GM18508 (cell line): ENCODE data around the gene KRTAP2-1.
"Not testable (repeated sequence)": the region's sequence is repeated elsewhere in the genome, so short reads cannot be mapped to it uniquely, and the experiment has no call there.

Experiments
- ATAC-seq: cut with Tn5 transposase; IDR thresholded peaks from one replicate; pipeline ENCODE4 v1.9.1; 2021; ENCODE audit warnings: moderate number of reproducible peaks; ENCODE audit not compliant: insufficient read depth, unreplicated experiment

The KRTAP2-1 gene, protein sequence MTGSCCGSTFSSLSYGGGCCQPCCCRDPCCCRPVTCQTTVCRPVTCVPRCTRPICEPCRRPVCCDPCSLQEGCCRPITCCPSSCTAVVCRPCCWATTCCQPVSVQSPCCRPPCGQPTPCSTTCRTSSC

DNA sequence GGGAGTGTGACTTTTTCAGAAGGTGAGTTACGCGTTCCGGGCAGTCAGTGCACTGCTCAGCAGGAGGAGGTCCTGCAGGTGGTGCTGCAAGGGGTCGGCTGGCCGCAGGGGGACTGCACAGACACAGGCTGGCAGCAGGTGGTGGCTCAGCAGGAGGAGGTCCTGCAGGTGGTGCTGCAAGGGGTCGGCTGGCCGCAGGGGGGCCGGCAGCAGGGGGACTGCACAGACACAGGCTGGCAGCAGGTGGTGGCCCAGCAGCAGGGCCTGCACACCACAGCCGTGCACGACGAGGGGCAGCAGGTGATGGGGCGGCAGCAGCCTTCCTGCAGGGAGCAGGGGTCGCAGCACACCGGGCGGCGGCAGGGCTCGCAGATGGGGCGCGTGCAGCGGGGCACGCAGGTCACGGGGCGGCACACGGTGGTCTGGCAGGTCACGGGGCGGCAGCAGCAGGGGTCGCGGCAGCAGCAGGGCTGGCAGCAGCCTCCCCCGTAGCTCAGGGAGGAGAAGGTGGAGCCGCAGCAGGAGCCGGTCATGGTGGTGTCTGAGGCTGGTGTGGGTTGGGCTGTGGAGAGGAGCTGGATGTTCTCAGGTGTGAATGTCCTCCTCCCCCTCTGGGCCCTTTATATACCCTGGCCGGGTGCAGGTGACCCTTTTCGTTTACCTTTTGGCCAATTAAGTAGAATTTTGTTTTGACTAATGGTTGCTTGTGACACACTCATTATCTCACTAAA, at the start of gene KRTAP2-1:
Gene KRTAP2-1, minus strand, starts transcription at position 582 of the 731 bp plus-strand sequence. Its CDS starts 49 bp downstream, at position 533.
- not testable (repeated sequence) for ATAC-seq

DNA sequence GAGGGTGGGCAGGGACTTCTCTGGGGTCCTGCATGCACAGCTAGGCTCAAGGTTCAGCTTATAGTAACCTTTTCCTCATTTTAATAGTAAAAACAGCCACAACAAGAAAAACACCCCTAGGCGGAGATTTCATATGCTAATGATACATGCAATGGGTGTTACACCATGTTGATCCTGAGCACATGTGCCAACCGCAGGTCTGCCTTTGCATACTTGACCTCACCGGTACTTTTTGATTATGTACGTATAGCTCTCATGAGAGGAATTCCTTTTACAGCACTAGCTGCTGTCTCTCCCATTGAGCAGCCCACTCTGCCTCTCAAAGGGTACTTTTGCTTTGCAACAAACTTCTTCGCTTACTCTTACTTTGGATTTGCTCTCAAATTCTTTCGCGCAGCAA, 48.9 kb upstream of the KRTAP2-1 start:
- no peak for ATAC-seq

DNA sequence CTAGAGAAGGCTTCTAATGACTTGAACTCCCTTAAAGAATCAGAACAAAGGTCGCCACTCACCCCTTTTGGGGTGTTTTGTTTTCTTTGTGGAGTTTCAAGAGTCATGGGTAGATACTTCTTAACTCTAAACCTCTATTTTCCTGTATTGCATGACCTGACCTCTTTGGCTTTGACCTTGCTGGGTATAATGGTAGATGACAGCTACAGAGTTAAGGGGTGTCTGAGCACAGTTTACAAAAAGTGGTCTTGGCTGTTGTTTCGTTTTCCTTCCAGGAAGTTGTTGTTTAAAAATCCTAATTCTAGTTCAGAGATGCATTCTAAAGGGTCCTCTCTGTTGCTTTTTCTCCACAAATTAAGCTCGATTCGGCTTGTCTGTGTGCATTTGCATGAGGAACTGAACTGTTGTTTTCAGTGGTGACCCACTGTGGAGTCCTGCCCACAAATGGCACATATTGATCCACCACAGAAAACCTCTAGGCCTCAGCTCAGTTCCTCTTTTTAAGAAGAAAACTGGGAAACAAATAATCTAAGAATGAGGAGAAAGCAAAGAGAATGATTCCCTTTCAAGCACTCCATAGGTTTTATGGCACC, 41.7 kb upstream of the KRTAP2-1 start:
- ATAC-seq: not testable (repeated sequence)

DNA sequence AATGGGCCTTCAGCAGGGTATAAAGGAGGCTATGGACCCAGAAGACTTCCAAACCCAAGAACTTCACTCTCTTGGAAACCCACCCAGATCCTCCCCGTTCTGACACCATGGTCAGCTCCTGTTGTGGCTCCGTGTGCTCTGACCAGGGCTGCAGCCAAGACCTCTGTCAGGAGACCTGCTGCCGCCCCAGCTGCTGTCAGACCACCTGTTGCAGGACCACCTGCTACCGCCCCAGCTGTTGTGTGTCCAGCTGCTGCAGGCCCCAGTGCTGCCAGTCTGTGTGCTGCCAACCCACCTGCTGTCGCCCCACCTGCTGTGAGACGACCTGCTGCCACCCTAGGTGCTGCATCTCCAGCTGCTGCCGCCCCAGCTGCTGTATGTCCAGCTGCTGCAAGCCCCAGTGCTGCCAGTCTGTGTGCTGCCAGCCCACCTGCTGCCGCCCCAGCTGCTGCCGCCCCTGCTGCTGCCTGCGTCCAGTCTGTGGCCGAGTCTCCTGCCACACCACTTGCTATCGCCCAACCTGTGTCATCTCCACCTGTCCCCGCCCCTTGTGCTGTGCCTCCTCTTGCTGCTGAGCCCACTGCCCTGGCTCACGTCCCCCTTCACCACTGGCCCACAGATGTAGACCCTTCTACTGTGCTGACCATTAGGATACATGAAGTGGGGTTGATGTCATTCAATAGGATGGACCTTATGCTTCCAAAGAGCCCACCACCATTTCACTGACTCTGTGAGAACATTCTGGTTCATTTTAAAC, 37.2 kb upstream of the KRTAP2-1 start, which contains the start of gene KRTAP4-7:
Gene KRTAP4-7, plus strand, starts transcription at position 51 of the 757 bp plus-strand sequence. Its CDS starts 57 bp downstream, at position 108.
- not testable (repeated sequence) for ATAC-seq

DNA sequence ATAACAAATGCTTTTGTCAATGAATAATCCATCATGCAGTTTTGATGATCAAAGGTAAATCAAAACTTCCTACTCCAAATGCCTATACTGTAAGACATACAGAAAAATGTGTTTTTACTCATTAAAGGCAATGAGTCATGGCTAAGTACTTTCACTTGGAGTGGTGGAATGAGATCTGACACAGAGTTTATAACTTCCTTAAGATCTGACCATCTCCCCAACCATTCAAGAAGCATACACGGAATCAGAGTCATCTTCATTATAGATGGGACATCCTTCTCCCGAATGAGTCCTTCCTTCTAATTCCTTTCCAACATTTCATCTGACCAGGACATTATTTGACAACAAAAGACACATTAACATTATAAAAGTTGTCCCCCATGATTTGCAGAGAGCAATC, 36.3 kb upstream of the KRTAP2-1 start:
- ATAC-seq: not testable (repeated sequence)

DNA sequence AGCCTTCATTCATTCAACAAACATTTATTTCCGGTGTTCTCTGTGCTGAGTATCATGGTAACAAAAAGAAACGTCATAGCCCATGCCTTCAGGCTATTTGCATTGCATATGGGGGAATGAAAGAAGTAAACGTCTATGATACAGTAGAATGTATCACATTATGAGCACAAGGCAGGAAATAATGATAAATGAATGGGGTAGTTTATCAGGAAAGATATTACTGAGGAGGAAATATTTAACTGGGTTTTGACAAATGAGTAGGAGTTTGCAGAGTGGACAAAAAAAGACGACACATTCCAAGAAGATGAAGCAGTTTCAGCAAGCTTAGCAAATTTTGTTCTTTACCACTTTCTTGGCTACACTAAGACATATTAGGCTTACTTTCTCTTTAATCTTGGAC, 35.5 kb upstream of the KRTAP2-1 start:
- no peak for ATAC-seq

DNA sequence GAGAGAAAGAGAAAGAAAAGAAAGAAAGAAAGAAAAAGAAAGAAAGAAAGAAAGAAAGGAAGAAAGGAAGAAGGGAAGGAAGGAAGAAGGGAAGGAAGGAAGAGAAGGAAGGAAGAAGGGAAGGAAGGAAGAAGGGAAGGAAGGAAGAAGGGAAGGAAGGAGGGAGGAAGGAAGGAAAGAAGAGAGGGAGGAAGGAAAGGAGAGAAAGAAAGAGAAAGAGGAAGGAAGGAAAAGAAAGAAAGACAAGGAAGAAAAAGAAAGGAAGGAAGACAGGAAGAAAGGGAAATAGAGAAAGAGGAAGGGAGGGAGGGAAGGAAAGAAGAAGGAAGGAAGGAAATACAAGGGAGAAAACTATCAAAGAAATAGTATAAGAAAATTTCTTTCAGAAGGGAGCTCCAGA, 29.7 kb upstream of the KRTAP2-1 start:
- no peak for ATAC-seq

DNA sequence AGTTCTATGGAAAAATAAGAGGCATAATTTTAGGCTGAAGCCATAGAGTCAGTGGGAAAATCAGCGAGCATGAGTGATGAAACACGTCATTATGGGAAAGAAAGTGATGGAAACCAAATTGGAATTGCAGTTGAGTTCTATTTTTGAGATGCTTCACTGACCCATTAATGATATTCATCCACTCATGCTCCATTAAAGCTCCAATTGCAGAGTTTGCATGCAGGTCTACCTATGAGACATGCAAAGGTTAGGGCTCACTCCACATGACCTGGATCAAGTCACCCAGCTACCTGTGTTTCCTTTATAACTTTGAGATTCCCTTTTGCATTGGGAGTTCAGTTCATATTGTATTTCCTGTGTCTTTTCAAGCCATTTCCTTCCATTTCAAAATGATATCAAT, 26.6 kb upstream of the KRTAP2-1 start:
- ATAC-seq: no peak

DNA sequence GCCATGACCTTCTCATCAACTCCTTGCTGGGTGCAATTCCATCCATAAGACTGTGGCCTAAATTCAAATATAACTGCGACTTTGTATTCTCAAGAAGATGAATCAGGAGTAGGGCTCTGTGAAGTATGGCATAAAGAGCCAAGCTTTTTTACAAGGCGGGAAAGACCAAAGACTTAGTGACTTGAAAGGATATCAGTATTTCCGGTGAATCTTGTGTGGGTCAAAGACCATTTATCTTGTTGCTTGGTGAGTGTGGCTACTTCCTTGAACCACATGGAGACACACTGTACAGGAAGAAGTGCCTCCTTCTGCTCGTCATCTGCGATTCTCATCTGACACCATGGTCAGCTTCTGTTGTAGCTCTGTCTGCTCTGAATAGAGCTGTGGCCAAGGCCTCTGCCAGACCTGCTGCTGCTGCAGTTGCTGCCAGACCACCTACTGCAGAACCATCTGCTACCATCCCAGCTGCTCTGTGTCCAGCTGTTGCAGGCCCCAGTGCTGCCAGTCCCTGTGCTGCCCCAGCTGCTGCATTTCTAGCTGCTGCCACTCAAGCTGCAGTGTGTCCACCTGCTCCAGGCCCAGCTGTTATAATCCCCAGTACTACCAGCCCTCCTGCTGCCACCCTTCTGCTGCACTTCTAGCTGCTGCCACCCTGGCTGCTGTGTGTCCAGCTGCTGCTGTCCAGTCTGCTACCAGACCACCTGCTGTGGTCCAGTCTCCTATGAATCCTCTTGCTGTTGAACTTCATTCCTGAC, 24.7 kb upstream of the KRTAP2-1 start:
- no peak for ATAC-seq

DNA sequence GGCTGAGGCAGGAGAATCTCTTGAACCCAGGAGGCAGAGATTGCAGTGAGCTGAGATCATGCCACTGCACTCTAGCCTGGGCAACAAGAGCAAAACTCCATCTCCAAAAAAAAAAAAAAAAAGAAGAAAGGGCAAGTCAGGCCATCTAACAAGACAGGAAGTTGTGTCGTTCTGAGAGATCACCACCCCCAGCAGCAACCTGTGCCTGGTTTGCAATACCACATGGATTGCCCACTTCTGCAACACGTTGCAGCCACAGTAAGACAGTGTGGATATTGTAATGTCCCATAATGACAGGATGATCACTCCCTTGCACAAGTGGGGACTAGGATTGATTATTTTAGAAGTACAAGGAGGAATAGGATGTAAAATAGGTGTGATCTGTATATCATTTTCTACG, 21.9 kb upstream of the KRTAP2-1 start:
- no peak for ATAC-seq

DNA sequence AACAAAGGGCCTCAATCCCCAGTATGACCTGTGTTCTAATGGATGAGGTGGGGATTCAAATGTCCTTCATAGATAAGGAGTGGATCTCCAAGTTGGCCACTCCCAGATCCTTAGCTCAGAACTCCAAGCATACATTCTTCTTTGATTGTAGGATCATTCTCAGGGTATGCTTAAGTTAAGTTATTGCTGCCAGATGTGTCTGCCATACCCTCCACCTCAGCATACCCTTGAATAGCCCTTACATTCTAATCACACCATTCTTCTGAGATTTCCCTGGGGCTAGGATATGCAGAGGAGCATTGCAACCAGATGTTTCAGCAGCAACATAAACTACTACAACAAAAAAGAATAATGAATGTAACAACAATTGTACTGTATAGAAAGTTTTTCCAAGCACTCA, 20.2 kb upstream of the KRTAP2-1 start:
- no peak for ATAC-seq

DNA sequence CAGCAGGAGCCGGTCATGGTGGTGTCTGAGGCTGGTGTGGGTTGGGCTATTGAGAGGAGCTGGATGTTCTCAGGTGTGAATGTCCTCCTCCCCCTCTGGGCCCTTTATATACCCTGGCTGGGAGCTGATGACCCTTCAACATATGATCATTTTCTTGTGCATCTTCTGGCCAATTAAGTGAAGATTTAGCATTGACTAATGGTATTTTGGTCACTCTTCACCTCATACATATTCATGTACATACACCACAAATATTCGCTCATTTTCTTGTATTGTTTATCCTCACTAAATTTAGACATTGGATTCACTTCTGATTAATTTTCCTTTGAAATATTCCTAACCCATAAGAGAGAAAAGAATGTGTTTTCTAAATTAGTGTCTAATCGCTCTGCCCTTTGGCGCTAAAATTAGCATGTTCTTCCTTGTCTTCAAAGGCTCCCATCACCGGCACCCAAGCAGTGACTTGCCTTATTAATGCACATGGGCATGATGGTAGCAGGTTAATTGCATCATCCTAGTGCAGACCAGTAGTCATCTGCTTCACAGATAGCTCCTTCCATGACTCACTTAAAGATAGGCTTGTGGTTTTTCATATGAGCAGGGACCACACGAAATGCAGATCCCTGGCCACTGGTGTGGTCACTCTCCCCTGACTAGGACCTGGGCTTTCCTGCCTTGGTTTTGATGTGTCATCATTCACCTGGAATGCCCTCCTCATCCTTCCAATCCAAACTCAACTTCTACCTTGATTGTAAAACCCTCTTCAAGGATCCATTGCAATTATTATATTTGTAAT, 18.9 kb upstream of the KRTAP2-1 start, which contains the start of gene KRTAP2-4:
Gene KRTAP2-4, minus strand, starts transcription at position 51 of the 796 bp plus-strand sequence. Its CDS starts 34 bp downstream, at position 17.
- no peak for ATAC-seq

DNA sequence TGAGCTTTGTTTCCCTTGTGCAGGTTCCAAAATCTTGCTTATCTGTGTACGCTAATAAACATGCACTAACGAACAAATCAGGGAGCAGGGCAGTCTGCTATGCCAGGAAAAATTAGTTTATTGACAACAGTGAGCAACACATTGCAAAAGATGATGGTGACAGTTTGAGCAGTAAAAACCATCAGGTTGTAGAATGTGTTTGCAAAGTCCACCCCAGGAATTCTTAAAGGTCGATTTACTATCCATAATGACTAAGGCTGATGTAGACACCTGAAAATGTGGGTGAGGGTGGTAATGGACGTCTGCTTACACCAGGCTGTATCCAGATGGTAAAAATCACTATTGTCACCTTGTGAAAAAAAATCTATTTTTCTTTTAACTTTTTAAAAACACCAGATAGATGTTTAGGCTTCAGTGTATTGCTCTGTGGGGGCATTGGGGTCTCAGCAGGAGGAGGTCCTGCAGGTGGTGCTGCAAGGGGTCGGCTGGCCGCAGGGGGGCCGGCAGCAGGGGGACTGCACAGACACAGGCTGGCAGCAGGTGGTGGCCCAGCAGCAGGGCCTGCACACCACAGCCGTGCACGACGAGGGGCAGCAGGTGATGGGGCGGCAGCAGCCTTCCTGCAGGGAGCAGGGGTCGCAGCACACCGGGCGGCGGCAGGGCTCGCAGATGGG, 18.0 kb upstream of the KRTAP2-1 start:
- ATAC-seq: not testable (repeated sequence)

DNA sequence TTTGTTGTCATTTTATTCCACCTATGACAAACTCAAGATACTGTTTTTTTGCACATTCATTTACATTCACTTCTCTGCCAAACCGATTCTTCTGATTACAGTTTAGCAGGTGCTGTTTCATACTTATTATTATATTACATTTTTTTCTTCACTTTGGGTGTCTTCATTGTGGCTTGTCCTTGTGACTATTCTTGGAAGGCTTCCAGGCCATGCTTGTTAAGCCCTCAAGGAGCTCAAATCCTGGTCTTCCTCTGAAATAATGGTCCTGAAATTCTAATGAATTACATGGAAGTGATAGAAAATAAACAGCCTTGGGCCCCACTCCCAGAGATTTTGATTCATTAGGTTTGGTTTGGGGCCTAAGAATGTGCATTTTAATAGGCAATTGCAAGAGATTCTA, 17.2 kb upstream of the KRTAP2-1 start:
- no peak for ATAC-seq

DNA sequence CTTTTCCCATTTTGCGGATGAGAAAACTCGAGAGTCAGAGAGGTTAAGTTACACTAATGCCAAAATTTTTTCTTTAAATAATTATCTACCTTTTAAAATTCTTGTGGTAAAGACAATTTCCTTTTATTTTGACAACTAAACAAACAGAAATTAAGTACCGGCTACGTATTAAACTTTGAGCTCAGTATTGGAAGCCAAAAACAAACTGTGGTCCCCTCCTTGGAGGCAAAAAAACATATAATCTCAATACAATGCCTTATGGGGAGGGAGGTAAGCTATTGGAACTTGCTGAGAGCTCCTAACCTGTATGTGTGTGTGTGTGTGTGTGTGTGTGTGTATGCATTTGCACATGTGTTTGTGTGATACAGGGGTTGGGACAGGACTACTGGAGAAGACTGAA, 16.3 kb upstream of the KRTAP2-1 start:
- no peak for ATAC-seq

DNA sequence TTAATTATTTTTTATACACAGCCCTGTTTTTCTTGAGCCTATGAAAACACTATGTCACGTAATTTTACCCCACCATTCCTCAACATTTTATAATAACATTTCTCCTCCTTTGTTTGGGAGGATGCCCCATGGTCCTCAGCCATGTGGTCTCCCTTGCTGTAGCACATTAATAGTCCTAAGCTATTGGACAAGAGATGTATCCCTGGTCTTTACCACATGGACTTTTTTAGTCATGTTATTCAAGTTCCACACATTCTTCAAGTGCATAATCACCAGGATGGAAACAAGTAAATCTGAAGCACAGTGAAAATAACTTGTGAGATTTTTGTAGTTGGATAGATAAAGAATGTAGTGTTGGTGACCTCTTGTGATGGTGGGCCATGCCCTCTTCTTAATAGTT, 14.8 kb upstream of the KRTAP2-1 start:
- no peak for ATAC-seq

DNA sequence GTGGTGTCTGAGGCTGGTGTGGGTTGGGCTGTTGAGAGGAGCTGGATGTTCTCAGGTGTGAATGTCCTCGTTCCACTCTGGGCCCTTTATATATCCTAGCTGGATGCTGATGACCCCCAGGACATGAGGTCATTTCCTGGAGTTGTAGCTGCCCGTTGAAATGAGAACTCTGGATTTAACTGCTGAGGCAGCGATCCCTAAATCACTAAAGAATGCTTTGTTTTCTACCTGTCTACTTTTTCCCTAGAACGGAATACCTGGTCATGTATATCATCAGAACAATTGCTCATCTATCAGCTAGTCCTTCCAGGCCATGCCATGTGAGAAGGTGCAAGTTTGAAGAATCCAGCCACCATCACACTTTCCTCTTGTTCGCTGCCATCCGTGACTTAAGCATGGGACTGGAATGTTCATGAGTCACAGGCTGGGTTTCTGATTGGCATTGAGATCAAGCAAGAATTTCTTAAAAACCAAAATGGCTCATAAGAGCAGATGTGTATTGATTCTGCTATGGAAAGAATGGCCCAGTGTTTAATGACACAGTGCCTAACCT, 13.0 kb upstream of the KRTAP2-1 start, which contains the start of gene KRTAP2-3:
Gene KRTAP2-3, minus strand, starts transcription at position 63 of the 553 bp plus-strand sequence. CDS start 64 bp downstream, outside the sequence.
- ATAC-seq: no peak
